HG02610 (cell line): Measurements from ENCODE around the gene BTN3A1.
A peak's percentile ranks its signal among the peaks of the same experiment; 100 is the strongest.
"Not testable (repeated sequence)": the region's sequence is repeated elsewhere in the genome, so short reads cannot be mapped to it uniquely, and the experiment has no call there.

Source experiments
- ATAC-seq: cut with Tn5 transposase; IDR thresholded peaks from one replicate; pipeline ENCODE4 v1.9.1; 2021; ENCODE audit warnings: mild to moderate bottlenecking, moderate library complexity; ENCODE audit not compliant: unreplicated experiment

The BTN3A1 gene

DNA sequence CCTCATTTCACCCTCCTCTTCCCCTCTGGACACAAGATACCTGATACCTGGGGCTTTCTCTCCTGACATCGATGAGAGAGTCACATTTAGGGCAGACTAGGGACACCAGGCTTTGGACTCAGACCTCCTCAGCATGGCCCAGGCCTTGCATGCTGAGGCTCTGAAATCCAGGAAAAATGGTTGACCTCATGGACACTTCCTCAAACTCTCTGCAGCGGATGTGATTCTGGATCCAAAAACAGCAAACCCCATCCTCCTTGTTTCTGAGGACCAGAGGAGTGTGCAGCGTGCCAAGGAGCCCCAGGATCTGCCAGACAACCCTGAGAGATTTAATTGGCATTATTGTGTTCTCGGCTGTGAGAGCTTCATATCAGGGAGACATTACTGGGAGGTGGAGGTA is 10.9 kb downstream of the BTN3A1 start:
- no peak for ATAC-seq

DNA sequence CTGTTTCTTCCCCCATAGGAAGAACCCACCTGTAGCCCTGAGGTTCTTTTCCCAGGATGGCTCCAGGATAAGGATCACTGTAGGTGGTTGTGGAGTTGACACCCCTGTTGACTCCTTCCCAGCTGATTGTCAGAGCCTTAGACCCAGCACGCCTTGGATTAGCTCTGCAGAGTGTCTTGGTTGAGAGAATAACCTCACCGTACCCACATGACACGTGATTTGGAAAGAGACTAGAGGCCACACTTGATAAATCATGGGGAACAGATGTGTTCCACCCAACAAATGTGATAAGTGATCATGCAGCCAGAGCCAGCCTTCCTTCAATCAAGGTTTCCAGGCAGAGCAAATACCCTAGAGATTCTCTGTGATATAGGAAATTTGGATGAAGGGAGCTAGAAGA is 12.2 kb downstream of the BTN3A1 start:
- ATAC-seq = peak; percentile 50

DNA sequence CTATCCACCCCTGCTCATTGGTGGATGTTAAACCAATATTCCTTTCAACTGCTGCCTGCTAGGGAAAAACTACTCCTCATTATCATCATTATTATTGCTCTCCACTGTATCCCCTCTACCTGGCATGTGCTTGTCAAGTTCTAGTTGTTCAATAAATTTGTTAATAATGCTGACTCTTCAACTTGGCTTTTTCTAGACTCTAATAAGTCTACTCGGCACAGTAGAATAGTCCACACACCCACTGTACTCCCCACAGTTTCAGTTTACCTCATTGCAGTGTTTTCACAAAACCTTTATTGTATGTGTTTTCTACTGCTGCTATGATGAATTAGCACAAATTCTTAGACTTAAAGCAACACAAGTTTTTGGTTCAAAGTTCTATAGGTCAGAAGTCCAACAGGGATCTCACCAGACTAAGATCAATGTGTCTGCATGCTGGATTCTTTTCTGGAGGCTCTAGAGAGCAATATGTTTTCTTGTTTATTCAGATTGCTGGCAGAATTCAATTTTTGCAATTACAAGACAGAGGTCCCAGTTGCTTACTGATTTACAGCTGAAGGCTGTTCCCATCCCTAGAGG is 13.1 kb downstream of the BTN3A1 start:
- no peak for ATAC-seq

GRCh38 chr6:26415791-26416190 is 13.7 kb downstream of the BTN3A1 start:
- no peak for ATAC-seq

DNA sequence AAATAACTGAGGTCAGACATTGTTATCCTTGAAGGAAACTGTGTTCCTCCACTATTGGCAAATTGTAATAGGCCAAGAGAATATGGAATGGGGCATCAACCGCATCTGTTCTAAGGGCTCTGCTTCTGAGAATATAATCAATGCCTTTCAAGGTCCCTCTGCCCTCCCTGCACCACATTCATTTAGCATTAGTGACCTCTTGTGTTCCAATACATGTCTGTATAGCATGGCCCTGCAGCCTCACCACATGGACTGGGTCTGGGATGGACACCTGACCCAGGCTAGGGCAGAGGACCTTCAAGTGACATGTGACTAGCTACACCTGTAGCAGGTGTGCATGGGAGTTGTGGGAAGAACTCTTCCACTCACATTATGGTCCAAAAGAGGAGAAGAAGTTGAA is 14.2 kb downstream of the BTN3A1 start:
- no peak for ATAC-seq

- ATAC-seq = not testable (repeated sequence)
Measured at GRCh38 chr6:26418077-26418476, 16.0 kb downstream of the BTN3A1 start.

DNA sequence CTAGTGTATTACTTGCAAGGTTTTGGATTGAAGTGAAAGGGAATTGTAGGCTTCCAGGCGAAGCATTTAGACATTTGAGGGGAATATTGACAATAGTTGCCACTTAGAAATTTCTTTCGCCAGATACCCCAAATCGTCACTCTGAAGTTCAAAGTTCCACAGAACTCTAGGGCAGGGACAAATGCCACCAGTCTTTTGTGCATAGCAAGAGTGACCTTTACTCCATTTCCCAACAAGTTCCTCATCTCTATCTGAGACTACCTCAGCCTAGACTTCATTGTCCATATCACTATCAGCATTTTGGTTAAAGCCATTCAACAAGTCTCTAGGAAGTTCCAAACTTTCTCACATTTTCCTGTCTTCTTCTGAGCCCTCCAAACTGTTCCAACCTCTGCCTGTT is 16.7 kb downstream of the BTN3A1 start:
- not testable (repeated sequence) for ATAC-seq

DNA sequence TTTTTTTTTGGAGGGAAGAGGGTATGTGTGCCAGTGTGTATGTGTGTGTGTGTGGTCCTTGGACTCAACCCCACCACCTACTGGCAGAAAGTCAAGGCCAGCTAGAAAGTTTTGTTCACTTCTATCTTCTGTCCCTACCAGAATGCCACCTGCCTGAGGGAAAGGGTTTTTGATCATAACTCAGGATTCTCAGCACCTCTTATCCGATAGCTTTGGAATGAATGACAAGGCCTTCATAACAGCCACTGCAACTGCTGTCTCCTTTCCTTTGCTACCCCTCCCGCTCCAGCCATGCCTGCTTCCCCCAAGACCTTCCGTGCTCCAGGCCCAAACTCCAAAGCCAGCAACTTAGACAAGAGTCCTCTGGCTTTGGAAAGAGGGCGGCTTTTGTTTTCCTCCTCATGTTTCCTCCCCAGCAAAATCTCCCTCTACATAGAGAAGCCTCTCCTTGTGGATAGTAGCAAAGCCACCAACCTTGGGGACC is 18.7 kb downstream of the BTN3A1 start:
- no peak for ATAC-seq

DNA sequence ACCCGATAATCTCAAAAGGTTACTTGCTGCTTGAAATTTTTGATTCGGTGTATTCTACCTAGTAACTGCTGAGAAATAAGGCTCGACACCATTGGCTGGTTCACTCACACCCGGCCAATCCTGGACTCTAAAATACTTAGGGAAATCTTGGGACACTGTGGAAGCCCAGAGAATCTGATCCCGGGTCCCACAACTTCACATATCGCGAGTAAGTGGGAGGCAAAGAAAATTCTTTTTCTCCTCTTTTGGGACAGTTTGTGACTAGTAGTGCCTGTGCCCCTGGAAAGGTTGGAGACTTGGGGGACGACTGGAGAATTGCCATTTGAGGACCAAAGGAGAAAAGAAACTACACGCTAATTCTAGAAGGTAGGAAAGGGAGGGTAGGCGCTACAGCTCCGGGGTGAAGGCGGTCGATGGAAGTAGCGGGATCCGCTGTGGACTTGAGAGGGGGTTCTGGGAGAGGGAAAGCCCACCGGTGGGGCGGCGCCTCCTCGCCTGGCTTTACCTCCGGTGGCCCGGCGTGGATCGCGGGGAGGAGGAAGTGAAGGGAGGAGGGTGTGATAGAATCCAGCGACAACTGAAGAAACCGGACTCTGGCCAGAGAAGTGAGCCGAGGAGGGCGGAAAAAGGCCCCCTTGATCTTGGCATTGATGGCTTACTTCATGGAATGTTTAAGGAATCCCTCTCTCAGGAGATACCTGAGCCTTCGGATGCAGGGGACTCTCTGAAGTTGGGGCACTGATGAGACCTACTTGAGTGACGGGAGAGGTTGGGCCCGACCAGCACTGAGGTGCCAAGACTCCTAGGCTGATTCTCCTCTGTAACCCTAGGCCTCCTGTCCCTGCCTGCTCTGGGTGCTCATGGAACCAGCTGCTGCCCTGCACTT is 19.4 kb downstream of the BTN3A1 start:
- peak; percentile 86 for ATAC-seq

DNA sequence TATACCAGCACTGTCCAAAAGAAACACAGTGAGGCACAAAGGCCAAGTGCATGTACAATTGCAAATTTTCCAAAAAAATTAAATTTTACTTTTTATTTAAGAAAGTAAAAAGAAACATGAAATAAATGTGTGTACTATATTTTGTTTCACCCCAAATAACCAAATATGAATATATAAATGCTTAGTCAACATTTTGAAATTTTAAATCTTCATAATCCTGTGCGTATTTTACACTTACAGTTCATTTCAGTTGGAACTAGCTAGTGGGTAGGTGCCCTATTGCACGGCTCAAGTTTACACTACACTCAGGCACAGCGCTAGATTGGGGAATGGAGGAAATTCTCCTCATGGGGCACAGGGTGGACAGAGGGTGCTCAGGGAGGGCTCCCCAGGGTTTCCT is 20.3 kb downstream of the BTN3A1 start:
- ATAC-seq = no peak

DNA sequence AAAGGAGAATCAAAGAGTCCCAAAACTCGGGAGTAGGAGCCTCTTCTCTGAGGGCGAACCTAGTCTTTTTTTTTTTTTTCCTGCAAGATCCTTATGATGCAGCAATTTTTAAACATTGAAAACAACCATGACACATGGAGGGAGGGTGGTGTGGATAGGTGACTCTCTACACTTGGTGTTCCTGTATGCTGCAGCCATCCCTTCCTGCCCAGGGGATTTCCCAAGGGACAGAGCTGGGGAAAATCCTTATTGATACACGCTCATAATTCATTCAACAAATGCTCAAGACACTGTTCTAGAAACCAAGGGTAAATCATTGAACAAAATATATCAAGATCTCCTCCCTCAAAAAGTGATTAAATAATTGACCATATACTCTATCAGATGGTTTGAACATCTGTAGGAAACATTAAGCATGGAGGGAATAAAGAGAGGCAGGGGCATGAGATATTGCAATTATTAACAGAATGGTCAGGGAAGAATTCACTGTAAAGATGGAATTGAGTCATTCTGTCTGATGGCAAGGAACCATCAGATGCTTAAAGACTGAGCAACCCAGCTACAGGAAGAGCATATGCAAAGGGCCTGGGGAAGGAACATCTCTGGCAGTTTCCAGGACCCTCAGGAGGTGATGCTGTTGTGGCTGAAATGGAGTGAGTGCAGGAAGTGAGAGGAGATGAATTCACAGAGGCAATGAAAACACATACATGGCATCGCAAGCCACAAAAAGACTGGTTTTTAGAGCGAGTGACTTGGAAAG is 24.8 kb downstream of the BTN3A1 start:
- ATAC-seq = no peak

GRCh38 chr6:26427451-26427809 is 25.4 kb downstream of the BTN3A1 start:
- no peak for ATAC-seq

- no peak for ATAC-seq
Measured at GRCh38 chr6:26428206-26428605, 26.1 kb downstream of the BTN3A1 start.

DNA sequence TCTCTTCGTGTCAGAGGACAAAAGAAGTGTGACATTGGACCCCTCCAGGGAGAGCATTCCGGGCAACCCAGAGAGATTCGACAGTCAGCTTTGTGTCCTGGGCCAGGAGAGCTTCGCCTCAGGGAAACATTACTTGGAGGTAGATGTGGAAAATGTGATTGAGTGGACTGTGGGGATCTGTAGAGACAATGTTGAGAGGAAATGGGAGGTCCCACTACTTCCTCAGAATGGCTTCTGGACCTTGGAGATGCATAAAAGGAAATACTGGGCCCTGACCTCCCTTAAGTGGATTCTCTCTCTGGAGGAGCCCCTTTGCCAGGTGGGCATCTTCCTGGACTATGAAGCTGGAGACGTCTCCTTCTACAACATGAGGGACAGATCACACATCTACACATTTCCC is 28.7 kb downstream of the BTN3A1 start:
- no peak for ATAC-seq

- ATAC-seq = no peak
Measured at GRCh38 chr6:26431258-26432172, 29.4 kb downstream of the BTN3A1 start.

GRCh38 chr6:26432627-26433201 is 30.6 kb downstream of the BTN3A1 start:
- no peak for ATAC-seq

DNA sequence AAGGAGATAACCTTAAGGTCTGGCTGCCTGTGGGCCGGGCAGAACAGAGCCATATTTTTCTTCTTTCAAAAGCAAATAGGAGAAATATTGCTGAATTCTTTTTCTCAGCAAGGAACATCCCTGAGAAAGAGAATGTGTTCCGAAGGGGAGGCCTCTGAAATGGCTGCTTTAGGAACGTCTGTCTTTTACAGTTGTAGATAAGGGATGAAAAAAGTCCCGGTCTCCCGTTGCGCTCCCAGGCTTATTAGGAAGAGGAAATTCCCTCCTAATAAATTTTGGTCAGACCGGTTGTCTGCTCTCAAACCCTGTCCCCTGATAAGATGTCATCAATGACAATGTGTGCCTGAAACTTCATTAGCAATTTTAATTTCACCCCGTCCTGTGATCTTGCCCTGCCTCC is 31.6 kb downstream of the BTN3A1 start:
- not testable (repeated sequence) for ATAC-seq

GRCh38 chr6:26436018-26436417 is 33.9 kb downstream of the BTN3A1 start:
- ATAC-seq = no peak

- no peak for ATAC-seq
Measured at GRCh38 chr6:26437550-26437949, 35.5 kb downstream of the BTN3A1 start.

GRCh38 chr6:26438000-26438399 is 35.9 kb downstream of the BTN3A1 start:
- ATAC-seq = no peak
